NCI-H446 (cell line): ENCODE results near the gene GGT6.
A peak's percentile ranks its signal among the peaks of the same experiment; 100 is the strongest.

Source experiments
- DNase-seq, 2 experiments: peaks; one replicate each; lab custom pipeline; 2025; lab: John Stamatoyannopoulos, UW

GGT6 gene

GRCh38 chr17:4520894-4521600 lies 39.3 kb downstream of the GGT6 start:
- DNase-seq, result no peak

- DNase-seq, result peak in 1 of 2 experiments; percentile 28
Observed at GRCh38 chr17:4520060-4520893, 40.1 kb downstream of the GGT6 start.

- DNase-seq, result no peak
Observed at GRCh38 chr17:4519361-4519788, 41.0 kb downstream of the GGT6 start.

GRCh38 chr17:4518901-4519300 lies 41.5 kb downstream of the GGT6 start:
- no peak for DNase-seq

GRCh38 chr17:4516735-4517134 lies 43.6 kb downstream of the GGT6 start:
- no peak for DNase-seq

- DNase-seq, result no peak
Observed at GRCh38 chr17:4515501-4515900, 44.9 kb downstream of the GGT6 start.

GRCh38 chr17:4514779-4515178 lies 45.6 kb downstream of the GGT6 start:
- DNase-seq, result no peak

GRCh38 chr17:4514206-4514605 lies 46.2 kb downstream of the GGT6 start:
- DNase-seq, result no peak

GRCh38 chr17:4513113-4514032 lies 47.0 kb downstream of the GGT6 start:
- DNase-seq, result no peak

- DNase-seq, result no peak
Observed at GRCh38 chr17:4512156-4513112, 47.9 kb downstream of the GGT6 start.

- DNase-seq, result no peak
Observed at GRCh38 chr17:4511199-4511932, 49.0 kb downstream of the GGT6 start.

GRCh38 chr17:4510618-4510941 lies 49.8 kb downstream of the GGT6 start:
- no peak for DNase-seq

- no peak for DNase-seq
Observed at GRCh38 chr17:4509923-4510617, 50.3 kb downstream of the GGT6 start.

- DNase-seq, result no peak
Observed at GRCh38 chr17:4509401-4509800, 51.0 kb downstream of the GGT6 start.

GRCh38 chr17:4508207-4508606 lies 52.2 kb downstream of the GGT6 start:
- no peak for DNase-seq

GRCh38 chr17:4507361-4508111 lies 52.8 kb downstream of the GGT6 start:
- no peak for DNase-seq
